ENCODE measurements around the gene ZBTB25.

The ZBTB25 gene

GRCh38 chr14:64476438-64476837 is 27.2 kb downstream of the ZBTB25 start:
- DNase-seq (ENCODE audit: low spot score), result no peak

GRCh38 chr14:64475585-64476273 is 27.9 kb downstream of the ZBTB25 start:
- DNase-seq (ENCODE audit: low spot score), result peak; percentile 35

GRCh38 chr14:64474698-64475097 is 28.9 kb downstream of the ZBTB25 start:
- no peak for DNase-seq (ENCODE audit: low spot score)

GRCh38 chr14:64474041-64474440 is 29.6 kb downstream of the ZBTB25 start:
- DNase-seq (ENCODE audit: low spot score), result no peak

- DNase-seq (ENCODE audit: low spot score), result no peak
These were observed 35.2 kb downstream of the ZBTB25 start for GRCh38 chr14:64468451-64468850.

- no peak for DNase-seq (ENCODE audit: low spot score)
These were observed 36.1 kb downstream of the ZBTB25 start for GRCh38 chr14:64467566-64467965.

GRCh38 chr14:64467101-64467500 is 36.5 kb downstream of the ZBTB25 start:
- no peak for DNase-seq (ENCODE audit: low spot score)

- peak; percentile 40 for DNase-seq (ENCODE audit: low spot score)
These were observed 37.6 kb downstream of the ZBTB25 start for GRCh38 chr14:64465831-64466554.

GRCh38 chr14:64465191-64465822 is 38.3 kb downstream of the ZBTB25 start, which contains the start of gene AKAP5:
Gene AKAP5, plus strand, starts transcription at chr14:64465499. Its CDS starts 2,896 bp downstream, at chr14:64468395.
- DNase-seq (ENCODE audit: low spot score), result peak; percentile 49

GRCh38 chr14:64464651-64465050 is 39.0 kb downstream of the ZBTB25 start:
- DNase-seq (ENCODE audit: low spot score), result peak; percentile 7

- DNase-seq (ENCODE audit: low spot score), result no peak
These were observed 39.8 kb downstream of the ZBTB25 start for GRCh38 chr14:64463873-64464272.

GRCh38 chr14:64463195-64463594 is 40.4 kb downstream of the ZBTB25 start:
- no peak for DNase-seq (ENCODE audit: low spot score)

- DNase-seq (ENCODE audit: low spot score), result no peak
These were observed 42.4 kb downstream of the ZBTB25 start for GRCh38 chr14:64461221-64461620.

GRCh38 chr14:64459405-64460136 is 44.1 kb downstream of the ZBTB25 start:
- DNase-seq (ENCODE audit: low spot score), result no peak

GRCh38 chr14:64454671-64455070 is 49.0 kb downstream of the ZBTB25 start:
- DNase-seq (ENCODE audit: low spot score), result no peak

GRCh38 chr14:64450255-64450654 is 53.4 kb downstream of the ZBTB25 start:
- no peak for DNase-seq (ENCODE audit: low spot score)

GRCh38 chr14:64447876-64448670 is 55.6 kb downstream of the ZBTB25 start:
- DNase-seq (ENCODE audit: low spot score), result no peak

GRCh38 chr14:64444984-64445845 is 58.4 kb downstream of the ZBTB25 start:
- peak; percentile 81 for DNase-seq (ENCODE audit: low spot score)

GRCh38 chr14:64444140-64444539 is 59.5 kb downstream of the ZBTB25 start:
- no peak for DNase-seq (ENCODE audit: low spot score)

- no peak for DNase-seq (ENCODE audit: low spot score)
These were observed 61.2 kb downstream of the ZBTB25 start for GRCh38 chr14:64442300-64442988.
